GM18517 (cell line): ENCODE data around the gene STON2.

Source experiments
- ATAC-seq: cut with Tn5 transposase; IDR thresholded peaks from one replicate; pipeline ENCODE4 v1.9.1; 2021; ENCODE audit warnings: mild to moderate bottlenecking, moderate library complexity; ENCODE audit not compliant: unreplicated experiment

The STON2 gene

DNA sequence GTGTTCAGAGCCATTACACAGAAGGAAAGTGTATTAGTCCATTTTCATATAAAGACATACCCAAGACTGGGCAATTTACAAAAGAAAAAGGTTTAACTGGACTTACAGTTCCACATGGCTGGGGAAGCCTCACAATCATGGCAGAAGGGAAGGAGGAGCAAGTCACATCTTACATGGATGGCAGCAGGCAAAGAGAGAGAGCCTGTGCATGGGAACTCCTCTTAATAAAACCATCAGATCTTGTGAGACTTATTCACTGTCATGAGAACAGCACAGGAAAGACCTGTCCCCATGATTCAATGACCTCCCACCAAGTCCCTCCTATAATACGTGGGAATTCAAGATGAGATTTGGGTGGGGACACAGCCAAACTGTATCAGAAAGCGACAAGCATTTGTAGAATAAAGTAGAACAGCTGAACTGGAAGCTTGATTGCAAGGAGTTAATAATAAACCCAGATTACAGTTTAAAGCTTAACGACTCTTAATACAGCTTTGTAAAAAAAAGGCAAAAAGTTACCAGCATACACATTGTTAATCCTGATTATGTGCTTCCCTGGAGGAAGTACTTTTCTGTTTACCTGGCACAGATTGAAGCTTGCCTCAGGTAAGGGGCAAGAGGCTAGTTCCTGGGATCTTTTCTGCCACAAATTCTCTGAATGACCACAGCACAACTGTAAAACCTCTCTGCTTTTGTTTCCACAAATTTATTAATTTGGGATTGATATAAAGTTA, 18.1 kb upstream of the STON2 start:
- ATAC-seq = no peak

DNA sequence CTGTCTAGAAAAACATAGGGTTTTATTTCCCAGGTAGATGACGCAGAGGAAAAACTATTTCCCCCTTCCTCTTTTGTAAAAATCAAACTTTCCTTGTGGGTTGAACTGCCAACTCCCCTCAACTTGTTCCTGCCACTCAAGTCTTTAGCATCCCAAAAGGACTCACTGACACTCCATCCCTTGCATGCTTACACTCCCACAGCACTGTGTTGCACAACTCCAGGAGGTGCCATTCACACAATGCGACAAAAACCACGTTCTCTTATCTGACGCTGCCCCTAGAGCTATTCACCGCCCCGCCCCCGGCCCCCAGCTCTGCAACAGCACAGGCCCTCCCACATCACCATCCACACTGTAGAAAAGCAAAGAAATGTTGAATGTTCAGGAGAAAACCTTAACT, 16.9 kb upstream of the STON2 start:
- ATAC-seq = no peak

DNA sequence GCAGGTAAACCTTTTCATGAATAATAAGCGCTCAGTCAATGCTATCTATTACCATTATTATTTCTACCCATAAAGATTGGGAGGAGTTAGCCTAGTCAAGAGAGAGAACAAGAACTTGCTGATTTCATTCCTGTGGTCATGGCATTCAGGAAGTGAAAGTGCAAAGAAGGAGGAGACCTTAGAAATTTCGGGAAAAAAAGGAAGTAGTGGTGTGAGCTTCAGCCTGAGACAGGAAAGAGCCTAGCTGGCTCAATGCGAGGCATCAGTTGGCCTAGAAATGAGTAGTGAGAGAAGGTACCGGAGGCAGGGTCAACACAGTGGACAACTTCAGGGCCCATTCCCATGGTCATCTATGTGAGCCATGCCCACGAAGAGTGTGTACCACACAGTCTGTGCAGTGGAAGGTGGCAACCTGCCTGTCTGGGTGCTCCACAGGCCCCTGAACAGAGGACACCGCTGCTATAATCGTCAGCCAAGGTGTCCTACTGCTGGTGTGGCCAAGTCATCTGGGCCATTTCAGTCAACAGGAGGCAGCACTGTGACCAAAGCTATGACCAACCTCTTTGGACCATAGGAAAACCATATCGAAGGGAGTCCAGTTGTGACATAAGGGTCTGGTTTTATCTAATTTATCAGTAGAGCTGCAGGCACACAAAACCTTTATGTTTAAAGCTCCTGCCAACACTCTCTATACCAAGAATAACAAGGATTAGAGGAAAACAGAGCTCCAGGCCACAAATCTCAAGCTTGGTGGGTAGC, 16.2 kb upstream of the STON2 start:
- ATAC-seq = no peak

GRCh38 chr14:81415781-81416180, 15.7 kb upstream of the STON2 start:
- ATAC-seq = no peak

- no peak for ATAC-seq
These were observed 14.0 kb upstream of the STON2 start for GRCh38 chr14:81414123-81414522.

DNA sequence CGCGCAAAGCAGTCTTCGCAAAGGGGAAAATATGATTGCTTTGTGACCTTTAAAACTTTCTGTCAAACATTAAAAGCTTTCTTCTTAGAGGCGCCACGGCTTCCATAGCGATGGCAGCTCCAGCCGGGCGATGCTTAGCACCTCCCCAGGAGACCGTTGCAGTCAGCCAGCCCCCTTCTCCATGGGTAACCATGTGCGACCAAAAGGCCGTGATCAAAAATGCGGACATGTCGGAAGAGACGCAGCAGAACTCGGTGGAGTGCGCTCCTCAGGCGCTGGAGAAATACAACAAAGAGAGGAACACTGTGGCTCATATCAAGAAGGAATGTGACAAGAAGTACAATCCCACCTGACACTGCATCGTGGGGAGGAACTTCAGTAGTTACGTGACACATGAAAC, 12.7 kb upstream of the STON2 start:
- no peak for ATAC-seq

DNA sequence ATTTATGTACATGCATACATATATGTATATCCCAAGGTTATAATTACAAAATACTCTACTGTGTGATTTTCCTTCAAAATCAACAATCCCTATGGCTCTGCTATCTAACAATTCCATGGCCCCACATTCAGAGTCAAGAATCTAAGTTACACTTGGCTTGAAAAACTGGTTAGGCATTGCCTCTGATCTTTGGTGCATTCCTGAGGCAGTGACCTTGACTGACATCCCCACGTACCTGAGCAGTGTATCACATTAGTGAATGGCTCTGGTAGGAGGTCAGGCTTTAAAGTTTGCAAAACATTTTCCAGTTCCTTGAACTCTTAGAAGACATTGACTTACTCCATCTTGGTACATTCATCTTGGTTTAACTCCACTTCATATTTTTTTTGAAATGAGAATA, 8.5 kb upstream of the STON2 start:
- ATAC-seq = no peak

- ATAC-seq = no peak
These were observed 6.7 kb upstream of the STON2 start for GRCh38 chr14:81406863-81407262.

- ATAC-seq = no peak
These were observed 2.0 kb upstream of the STON2 start for GRCh38 chr14:81402123-81402495.

DNA sequence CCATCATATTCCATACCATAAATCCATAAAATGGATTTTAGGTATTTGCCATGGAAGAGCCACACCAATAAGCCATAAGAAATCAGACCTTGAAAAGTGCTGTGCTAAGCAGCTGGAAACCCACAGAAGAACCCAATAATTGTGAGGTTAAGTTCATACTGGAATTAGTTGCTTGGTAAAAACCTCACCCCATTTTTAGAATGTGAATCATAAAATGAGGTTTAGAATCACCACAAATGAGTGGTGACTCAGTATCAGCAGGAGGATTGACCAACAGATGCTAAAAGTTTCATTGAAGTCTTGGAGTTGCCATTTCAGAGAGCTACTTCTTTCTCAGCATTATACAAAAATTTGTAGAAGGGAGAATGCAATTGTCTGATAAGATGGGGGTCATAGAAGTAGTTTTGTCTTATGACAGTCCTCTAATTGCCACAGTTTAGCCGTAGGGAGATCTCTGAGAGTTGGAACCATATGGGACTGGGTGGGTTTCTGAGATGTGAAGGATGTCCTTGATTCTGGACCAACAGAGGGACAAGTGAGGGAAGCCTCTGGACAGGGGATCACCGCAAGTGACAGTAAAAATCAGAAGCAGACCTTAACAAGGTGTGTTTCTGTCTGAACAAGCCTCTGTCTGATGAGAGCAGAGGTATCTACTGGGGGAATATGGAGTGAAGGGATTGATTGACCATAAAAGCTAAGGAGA, 1.4 kb upstream of the STON2 start:
- ATAC-seq = no peak

DNA sequence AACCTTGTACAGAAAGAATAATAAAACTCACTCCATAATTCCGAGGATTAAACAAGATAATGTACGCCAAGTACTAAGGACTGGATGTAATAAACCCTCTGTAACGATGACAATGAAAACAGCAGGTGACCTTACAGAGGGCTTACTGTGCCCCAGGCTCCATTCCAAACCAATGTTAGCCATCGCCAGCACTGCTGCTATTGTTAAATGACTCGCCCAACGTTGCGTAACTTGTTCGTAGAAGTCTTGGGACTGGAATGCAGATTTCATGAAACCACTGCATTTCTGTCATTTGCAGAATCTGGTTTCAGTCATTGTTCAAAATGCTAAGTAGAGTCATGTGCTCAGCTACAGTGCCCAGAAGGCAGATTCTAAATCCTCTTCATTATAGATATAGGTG, 728 bp upstream of the STON2 start:
- no peak for ATAC-seq

DNA sequence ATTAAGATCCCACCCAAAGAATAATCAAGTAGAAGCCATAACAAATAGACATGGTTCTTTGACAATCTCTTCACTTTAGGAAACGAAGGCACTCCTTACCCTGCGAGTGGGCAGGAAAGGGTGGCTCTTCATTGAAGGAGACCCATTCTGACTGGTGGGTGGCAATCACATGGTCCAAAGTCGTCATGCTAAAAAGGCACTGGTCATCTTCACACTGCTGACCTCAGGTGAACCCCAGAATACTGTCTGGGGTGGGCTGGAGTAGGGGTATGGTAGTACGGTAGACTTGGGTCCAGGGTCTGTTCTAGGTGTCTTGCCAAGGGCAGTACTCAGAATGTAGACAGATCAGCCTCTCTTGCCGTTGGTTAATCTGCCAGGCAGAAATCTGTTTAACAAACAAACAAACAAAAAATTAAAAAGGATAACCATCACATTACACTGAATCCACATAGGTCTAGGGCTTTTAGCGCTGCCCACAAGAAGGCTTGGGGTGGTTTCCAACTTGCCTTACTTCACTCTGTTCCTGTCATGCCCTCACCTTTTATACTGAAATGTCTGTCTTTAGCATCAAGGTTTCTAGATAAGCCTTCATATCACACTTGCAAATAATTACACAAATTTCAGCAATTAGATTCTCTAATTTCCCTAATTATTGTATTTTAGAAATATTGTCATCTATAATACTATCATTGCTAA, 1.8 kb downstream of the STON2 start:
- ATAC-seq = no peak

DNA sequence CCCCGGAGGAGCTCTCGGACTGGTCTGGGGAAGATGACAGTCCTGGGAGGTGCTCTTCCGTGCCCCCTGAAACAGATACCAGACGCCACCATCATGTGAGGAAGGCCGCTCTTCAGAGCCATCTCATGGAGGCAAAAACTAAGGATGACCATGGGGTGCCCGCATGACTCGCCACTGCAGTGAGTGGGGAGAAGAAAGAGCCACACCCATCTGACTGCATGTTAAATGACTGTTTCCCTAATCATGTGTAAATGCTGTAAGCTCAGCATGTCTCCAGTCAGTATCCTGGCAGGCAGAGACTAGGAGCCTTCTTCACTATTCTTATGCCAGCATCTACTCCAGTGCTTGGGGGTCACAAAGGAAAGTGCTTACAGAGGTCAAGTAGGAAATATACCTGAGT, 4.0 kb downstream of the STON2 start:
- no peak for ATAC-seq

- ATAC-seq = no peak
These were observed 5.4 kb downstream of the STON2 start for GRCh38 chr14:81394739-81395138.

- ATAC-seq = no peak
These were observed 7.0 kb downstream of the STON2 start for GRCh38 chr14:81392976-81393643.

GRCh38 chr14:81392052-81392451, 8.1 kb downstream of the STON2 start:
- ATAC-seq = no peak

DNA sequence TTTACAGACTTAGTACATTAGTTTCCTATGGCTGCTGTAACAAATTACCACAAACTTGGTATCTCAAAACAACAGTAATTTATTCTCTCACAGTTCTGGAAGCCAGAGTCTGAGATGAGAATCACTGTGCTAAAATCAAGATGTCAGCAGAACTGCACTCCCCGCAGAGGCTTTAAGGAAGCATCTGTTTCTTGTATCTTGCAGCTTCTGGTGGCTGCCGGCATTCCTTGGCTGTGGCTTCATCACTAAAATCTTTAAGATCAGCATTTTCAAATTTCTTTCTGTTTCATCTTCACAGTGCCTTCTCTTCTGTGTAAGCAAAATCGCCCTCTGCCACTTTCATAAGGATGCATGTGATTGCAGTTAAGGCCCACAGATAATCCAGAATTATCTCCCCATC, 9.4 kb downstream of the STON2 start:
- no peak for ATAC-seq

DNA sequence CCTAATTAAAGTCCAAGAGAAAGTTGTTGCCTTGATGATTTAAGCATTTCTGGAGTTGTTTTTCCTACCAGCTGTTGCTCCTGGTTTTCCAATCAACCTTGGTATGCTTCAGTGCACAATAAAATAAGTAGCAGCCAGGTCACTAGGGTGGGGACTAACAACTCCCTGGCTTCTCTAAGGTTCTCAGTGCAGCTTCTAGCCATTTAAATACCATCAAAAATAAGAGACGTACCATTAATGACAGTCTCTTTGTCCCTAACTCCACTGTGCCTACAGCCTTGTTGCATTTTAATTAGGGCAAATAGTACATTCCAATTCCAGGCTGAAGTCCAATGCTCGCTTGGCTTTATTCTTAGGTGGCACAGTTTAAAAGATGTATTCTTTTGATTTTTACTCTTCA, 11.8 kb downstream of the STON2 start:
- no peak for ATAC-seq

- ATAC-seq = no peak
These were observed 13.8 kb downstream of the STON2 start for GRCh38 chr14:81386290-81386745.

- ATAC-seq = no peak
These were observed 14.2 kb downstream of the STON2 start for GRCh38 chr14:81385886-81386285.

DNA sequence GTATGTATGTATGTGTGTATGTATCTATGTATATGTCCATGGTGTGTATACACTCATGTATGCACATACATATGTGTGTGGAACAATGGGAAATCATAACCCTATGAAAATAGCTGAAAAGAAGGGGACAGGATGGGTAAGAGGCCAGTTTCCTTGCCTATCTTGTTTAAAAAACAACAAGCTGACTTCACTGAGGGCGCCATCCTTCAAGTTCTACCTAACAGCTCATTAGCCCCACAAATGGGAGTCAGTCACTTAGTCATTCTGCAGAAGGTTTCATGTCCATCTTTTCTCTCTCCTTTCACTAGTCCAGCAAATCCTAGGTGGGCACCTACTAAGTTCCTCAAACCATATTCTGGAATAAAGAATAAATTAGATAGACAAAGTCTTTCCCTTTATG, 14.7 kb downstream of the STON2 start:
- ATAC-seq = no peak
